ENCODE measurements around the gene SNX2. TPM values are rescaled to one million over a fixed set of nuclear protein-coding genes. Genes with fewer than 3 reads are reported as not detected.

SNX2 gene
- polyA plus RNA-seq, 1 experiment = 63.9 TPM

DNA sequence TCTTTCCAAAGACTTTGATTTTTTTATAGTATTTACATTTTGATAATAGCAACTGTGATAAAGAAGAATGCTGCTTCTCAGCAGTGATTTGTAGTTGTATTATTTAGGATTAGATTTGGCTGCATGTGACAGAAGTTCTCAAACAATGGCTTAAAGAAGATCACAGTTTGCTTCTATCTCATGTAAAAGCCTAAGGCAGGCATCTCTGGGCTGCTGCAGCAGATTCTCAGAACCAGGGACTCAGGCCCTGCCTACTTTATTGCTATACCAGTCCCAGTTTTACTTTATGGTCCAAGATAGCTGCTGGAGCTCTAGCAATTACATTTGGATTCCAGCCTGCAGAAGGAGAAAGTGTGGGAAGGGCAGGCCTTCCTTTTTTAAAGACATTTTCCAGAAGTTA lies 8.8 kb upstream of the SNX2 start:
- Histone ChIP-seq H3K4me3 (ENCODE audit: low read depth, low read length) (no peak overlapping the region), H3K27me3 (ENCODE audit: control insufficient read depth, insufficient read depth, low read length) (no peaks in the 10 kb centered on the region), H3K9me3 (ENCODE audit: control insufficient read depth, insufficient read depth, low read length) (no peaks in the 10 kb centered on the region), H3K27ac (ENCODE audit: low read depth, low read length) (no peak overlapping the region)
- CTCF ChIA-PET = no interaction called here
- TF ChIP-seq, protein P1, sequence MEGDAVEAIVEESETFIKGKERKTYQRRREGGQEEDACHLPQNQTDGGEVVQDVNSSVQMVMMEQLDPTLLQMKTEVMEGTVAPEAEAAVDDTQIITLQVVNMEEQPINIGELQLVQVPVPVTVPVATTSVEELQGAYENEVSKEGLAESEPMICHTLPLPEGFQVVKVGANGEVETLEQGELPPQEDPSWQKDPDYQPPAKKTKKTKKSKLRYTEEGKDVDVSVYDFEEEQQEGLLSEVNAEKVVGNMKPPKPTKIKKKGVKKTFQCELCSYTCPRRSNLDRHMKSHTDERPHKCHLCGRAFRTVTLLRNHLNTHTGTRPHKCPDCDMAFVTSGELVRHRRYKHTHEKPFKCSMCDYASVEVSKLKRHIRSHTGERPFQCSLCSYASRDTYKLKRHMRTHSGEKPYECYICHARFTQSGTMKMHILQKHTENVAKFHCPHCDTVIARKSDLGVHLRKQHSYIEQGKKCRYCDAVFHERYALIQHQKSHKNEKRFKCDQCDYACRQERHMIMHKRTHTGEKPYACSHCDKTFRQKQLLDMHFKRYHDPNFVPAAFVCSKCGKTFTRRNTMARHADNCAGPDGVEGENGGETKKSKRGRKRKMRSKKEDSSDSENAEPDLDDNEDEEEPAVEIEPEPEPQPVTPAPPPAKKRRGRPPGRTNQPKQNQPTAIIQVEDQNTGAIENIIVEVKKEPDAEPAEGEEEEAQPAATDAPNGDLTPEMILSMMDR (IDR thresholded peaks at IDR 0.05; ENCODE audit: low read depth, low read length) = no peak
- DNase-seq (ENCODE audit: low read depth, low spot score) = no peak
- POLR2A ChIA-PET = no interaction called here

DNA sequence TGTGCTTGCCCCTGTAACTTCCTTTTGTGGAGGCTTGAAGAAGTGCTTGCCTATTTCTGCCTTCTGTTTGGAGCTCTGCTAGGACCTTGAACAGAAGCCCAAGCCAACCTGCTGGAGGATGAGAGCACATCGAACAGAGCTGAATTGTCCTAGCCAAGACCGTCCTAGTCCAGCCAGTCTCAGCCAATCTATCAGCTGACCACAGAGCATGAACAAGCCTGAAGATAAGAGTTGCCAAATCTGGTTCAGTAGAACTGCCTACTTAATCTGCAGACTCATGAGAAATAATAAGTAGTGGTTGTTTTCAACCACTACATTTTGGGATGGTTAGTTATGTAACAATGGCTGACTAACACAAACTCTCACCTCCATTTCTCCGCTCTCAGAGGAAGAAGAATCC lies 4.4 kb upstream of the SNX2 start:
- no peak overlapping the region for H3K4me3 ChIP-seq (ENCODE audit: low read depth, low read length)
- ChIA-PET CTCF (no interaction called here), POLR2A (no interaction called here)
- H3K27me3 ChIP-seq (ENCODE audit: control insufficient read depth, insufficient read depth, low read length) = no peaks in the 10 kb centered on the region
- no peaks in the 10 kb centered on the region; the same call in 1 of the 2 replicates for H3K9me3 ChIP-seq (ENCODE audit: control insufficient read depth, insufficient read depth, low read length)
- no peak for DNase-seq (ENCODE audit: low read depth, low spot score)
- TF ChIP-seq, protein P1 (IDR thresholded peaks at IDR 0.05; ENCODE audit: low read depth, low read length) = no peak
- no peak overlapping the region for H3K27ac ChIP-seq (ENCODE audit: low read depth, low read length)

DNA sequence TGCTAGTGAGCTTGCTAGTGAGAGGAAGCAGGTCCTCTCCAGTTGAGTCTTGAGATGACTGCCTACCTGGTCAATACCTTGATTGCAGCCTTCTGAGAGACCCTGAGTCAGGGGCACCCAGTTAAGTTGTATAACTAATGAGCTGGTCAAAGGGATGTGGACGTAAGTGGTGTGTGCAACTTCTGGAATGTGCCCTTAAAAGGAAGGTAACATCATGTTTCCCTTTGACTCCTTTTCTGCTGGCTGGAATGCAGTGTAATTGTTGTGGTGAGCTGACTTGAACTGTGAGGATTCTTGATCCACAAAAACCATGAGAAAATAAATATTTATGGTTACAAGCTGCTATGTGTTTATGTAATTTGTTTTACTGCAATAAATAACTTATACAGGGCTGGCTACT lies 2.4 kb upstream of the SNX2 start:
- POLR2A ChIA-PET = no interaction called here
- peak; percentile 24 for DNase-seq (ENCODE audit: low read depth, low spot score)
- Histone ChIP-seq H3K27me3 (ENCODE audit: control insufficient read depth, insufficient read depth, low read length) (no peaks in the 10 kb centered on the region), H3K27ac (ENCODE audit: low read depth, low read length) (no peak overlapping the region), H3K9me3 (ENCODE audit: control insufficient read depth, insufficient read depth, low read length) (no peaks in the 10 kb centered on the region; the same call in 1 of the 2 replicates), H3K4me3 (ENCODE audit: low read depth, low read length) (no peak overlapping the region)
- TF ChIP-seq, protein P1 (IDR thresholded peaks at IDR 0.05; ENCODE audit: low read depth, low read length) = no peak
- CTCF ChIA-PET = no interaction called here

DNA sequence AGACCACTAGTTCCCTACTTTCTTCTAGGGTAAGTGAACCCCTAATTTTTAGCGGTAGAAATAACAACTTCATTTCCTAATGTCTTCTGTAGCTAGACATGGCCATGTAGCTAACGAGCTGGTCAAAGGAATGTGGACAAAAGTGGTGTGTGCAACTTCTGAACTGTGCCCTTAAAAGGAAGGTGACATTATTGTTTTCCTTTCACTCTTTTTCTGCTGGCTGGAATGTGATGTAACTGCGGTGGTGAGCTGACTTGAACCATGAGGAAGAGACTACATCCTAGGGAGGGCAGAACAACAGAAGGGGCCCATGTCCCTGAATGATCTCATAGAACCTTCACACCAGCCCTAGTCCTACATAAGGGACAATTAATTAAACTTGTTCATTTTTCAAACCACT lies 1.3 kb upstream of the SNX2 start:
- TF ChIP-seq, protein P1 (IDR thresholded peaks at IDR 0.05; ENCODE audit: low read depth, low read length) = no peak
- H3K27ac ChIP-seq (ENCODE audit: low read depth, low read length) = no peak overlapping the region
- ChIA-PET CTCF (interaction anchor here (3.4 kb wide), 1 partner anchor 69 kb away, joined by 20 read pairs; no protein-coding TSS in a partner anchor), POLR2A (interaction anchor here (1.1 kb wide), 1 partner anchor 71 kb away, joined by 3 read pairs; no protein-coding TSS in a partner anchor)
- no peak for DNase-seq (ENCODE audit: low read depth, low spot score)
- H3K9me3 ChIP-seq (ENCODE audit: control insufficient read depth, insufficient read depth, low read length) = no peaks in the 10 kb centered on the region; the same call in 1 of the 2 replicates
- H3K27me3 ChIP-seq (ENCODE audit: control insufficient read depth, insufficient read depth, low read length) = no peaks in the 10 kb centered on the region
- H3K4me3 ChIP-seq (ENCODE audit: low read depth, low read length) = no peak overlapping the region

DNA sequence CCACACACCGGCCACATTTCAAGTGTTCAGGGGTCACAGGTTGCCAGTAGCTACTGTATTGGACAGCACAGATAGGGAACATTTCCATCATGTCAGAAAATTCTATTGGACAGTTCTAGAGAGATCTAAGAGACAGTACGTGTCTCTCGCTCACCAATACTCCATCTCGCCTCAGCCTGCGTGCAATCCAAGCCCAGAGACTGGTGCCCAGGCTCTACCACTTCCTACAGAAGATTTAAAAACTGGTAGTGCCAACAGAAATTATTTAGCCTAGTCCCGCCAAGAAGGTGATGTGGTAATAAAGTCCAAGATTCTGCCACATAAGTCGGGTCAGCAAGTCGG lies 390 bp upstream of the SNX2 start:
- TF ChIP-seq, protein P1 (IDR thresholded peaks at IDR 0.05; ENCODE audit: low read depth, low read length) = no peak
- Histone ChIP-seq H3K4me3 (ENCODE audit: low read depth, low read length) (peak overlapping the region; percentile 51), H3K27me3 (ENCODE audit: control insufficient read depth, insufficient read depth, low read length) (no peaks in the 10 kb centered on the region), H3K9me3 (ENCODE audit: control insufficient read depth, insufficient read depth, low read length) (no peaks in the 10 kb centered on the region; the same call in 1 of the 2 replicates), H3K27ac (ENCODE audit: low read depth, low read length) (no peak overlapping the region)
- POLR2A ChIA-PET = interaction anchor here (1.1 kb wide), 1 partner anchor 70 kb away, joined by 3 read pairs; no protein-coding TSS in a partner anchor
- CTCF ChIA-PET = interaction anchor here (3.4 kb wide), 1 partner anchor 70 kb away, joined by 20 read pairs; no protein-coding TSS in a partner anchor
- no peak for DNase-seq (ENCODE audit: low read depth, low spot score)
